Activated T-cell treated with anti-CD3 and anti-CD28 coated beads for 24 hours (primary cell): ENCODE results near the gene PIGH.
A peak's percentile ranks its signal among the peaks of the same experiment; 100 is the strongest.

Experiments
- DNase-seq: peaks from one replicate; pipeline ENCODE4 v3.0.0-alpha.2; 2020; ENCODE audit warnings: low read depth

Gene PIGH

GRCh38 chr14:67574806-67575205 lies 25.3 kb downstream of the PIGH start:
- DNase-seq, result no peak

GRCh38 chr14:67574156-67574555 lies 25.9 kb downstream of the PIGH start:
- DNase-seq, result no peak

- DNase-seq, result no peak
Measured at GRCh38 chr14:67573228-67574010, 26.6 kb downstream of the PIGH start.

- no peak for DNase-seq
Measured at GRCh38 chr14:67572608-67573007, 27.5 kb downstream of the PIGH start.

GRCh38 chr14:67571991-67572323 lies 28.1 kb downstream of the PIGH start:
- DNase-seq, result no peak

- DNase-seq, result peak; percentile 57
Measured at GRCh38 chr14:67571275-67571990, 28.6 kb downstream of the PIGH start.

- no peak for DNase-seq
Measured at GRCh38 chr14:67570453-67570852, 29.6 kb downstream of the PIGH start.

- no peak for DNase-seq
Measured at GRCh38 chr14:67569651-67570290, 30.3 kb downstream of the PIGH start.

GRCh38 chr14:67569011-67569650 lies 30.9 kb downstream of the PIGH start:
- no peak for DNase-seq

- DNase-seq, result no peak
Measured at GRCh38 chr14:67567654-67568053, 32.4 kb downstream of the PIGH start.

GRCh38 chr14:67566908-67567307 lies 33.2 kb downstream of the PIGH start:
- DNase-seq, result no peak

- DNase-seq, result no peak
Measured at GRCh38 chr14:67564236-67564635, 35.8 kb downstream of the PIGH start.

- no peak for DNase-seq
Measured at GRCh38 chr14:67562776-67563150, 37.3 kb downstream of the PIGH start.

- no peak for DNase-seq
Measured at GRCh38 chr14:67562025-67562775, 37.9 kb downstream of the PIGH start.

- no peak for DNase-seq
Measured at GRCh38 chr14:67559639-67560038, 40.4 kb downstream of the PIGH start.

- DNase-seq, result no peak
Measured at GRCh38 chr14:67557656-67558055, 42.4 kb downstream of the PIGH start.

GRCh38 chr14:67557118-67557517 lies 43.0 kb downstream of the PIGH start:
- DNase-seq, result no peak

- no peak for DNase-seq
Measured at GRCh38 chr14:67556671-67557070, 43.4 kb downstream of the PIGH start.

- no peak for DNase-seq
Measured at GRCh38 chr14:67555518-67556090, 44.5 kb downstream of the PIGH start.

- DNase-seq, result no peak
Measured at GRCh38 chr14:67554341-67554740, 45.7 kb downstream of the PIGH start.

GRCh38 chr14:67553547-67553946 lies 46.5 kb downstream of the PIGH start:
- no peak for DNase-seq

- no peak for DNase-seq
Measured at GRCh38 chr14:67551940-67552339, 48.1 kb downstream of the PIGH start.
